GM21529 (cell line): Measurements from ENCODE around the gene CYP1A1.

Experiments
- ATAC-seq: cut with Tn5 transposase; IDR thresholded peaks from one replicate; pipeline ENCODE4 v1.9.1; 2021; ENCODE audit not compliant: unreplicated experiment

The CYP1A1 gene

GRCh38 chr15:74695597-74696397, 29.5 kb downstream of the CYP1A1 start, which contains the start of gene EDC3:
TSS of gene EDC3 (minus strand) at chr15:74696024. CDS start at chr15:74675124, 20,900 bp downstream.
- peak; percentile 89 for ATAC-seq

GRCh38 chr15:74692327-74692726, 33.0 kb downstream of the CYP1A1 start:
- ATAC-seq: no peak

- ATAC-seq: no peak
Observed at GRCh38 chr15:74683758-74684157, 41.6 kb downstream of the CYP1A1 start.

- no peak for ATAC-seq
Observed at GRCh38 chr15:74682954-74683353, 42.4 kb downstream of the CYP1A1 start.

- no peak for ATAC-seq
Observed at GRCh38 chr15:74680456-74680855, 44.9 kb downstream of the CYP1A1 start.

- ATAC-seq: no peak
Observed at GRCh38 chr15:74676801-74677200, 48.5 kb downstream of the CYP1A1 start.

- ATAC-seq: no peak
Observed at GRCh38 chr15:74674161-74674560, 51.2 kb downstream of the CYP1A1 start.

GRCh38 chr15:74669627-74670026, 55.7 kb downstream of the CYP1A1 start:
- no peak for ATAC-seq
